GM12873 (cell line): ENCODE measurements around the gene PPM1E.

Source experiments
- CTCF ChIP-seq: IDR thresholded peaks from 2 replicates; pipeline ENCODE4 v1.5.1; 2012; ENCODE audit warnings: low read depth, mild to moderate bottlenecking, moderate library complexity, low read length, control low read depth; ENCODE audit not compliant: insufficient read depth; ENCODE audit errors: missing control alignments

The PPM1E gene

GRCh38 chr17:58976541-58976940, 220.9 kb downstream of the PPM1E start:
- TF ChIP-seq CTCF, result no peak

DNA sequence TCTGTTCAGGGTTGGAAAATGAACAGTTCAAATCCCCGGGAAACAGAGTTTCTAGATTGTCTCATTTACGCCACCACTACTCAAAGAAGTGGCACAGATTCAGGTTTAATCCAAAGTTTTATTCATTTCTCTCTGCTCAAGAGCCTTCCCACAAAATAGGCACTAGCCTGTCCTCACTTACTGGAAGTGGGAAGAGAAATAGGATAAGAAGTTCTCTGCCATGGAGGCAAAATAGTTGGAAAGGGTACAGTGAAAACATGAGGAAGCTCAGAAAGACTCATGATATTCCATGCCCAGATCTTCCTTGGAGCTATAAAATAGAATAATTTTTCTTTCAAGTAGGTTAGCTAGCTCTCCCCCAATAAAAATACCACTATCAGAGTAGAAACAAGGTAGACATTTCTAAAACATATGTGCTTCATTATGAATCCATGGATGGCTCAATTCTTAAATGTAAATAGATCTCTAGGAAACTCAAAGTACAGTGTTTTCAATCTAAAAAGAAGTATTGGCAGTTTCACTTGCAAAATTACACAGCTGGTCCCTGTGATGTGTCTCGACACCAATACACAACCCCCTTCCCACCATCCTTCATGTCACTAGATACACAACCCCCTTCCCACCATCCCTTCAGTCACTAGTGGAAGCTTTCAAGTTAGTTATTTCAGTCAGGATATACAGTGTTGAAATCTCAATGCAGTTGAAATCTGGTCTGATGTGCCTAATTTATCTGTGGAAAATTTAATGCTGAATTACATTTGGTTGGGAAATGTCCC, 225.2 kb downstream of the PPM1E start:
- no peak for TF ChIP-seq CTCF

DNA sequence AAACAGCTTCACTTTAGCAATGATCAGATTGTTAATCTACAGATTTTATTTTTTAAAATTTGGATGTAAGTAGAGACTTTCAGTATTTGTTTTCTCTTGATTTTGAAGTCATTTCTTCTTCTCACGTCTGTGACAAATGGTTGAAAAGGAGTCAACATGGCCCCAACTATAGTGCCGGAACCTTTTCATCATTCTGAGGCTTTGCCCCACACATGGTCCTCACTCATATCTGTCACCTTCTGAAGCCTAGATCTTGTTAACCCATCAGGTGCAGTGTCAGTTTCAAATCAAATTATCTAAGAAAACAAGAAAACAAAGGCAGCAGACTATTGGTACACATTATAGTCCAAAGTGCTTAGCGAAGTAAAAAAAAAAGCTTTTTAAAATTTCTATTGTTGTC, 227.0 kb downstream of the PPM1E start:
- no peak for TF ChIP-seq CTCF

DNA sequence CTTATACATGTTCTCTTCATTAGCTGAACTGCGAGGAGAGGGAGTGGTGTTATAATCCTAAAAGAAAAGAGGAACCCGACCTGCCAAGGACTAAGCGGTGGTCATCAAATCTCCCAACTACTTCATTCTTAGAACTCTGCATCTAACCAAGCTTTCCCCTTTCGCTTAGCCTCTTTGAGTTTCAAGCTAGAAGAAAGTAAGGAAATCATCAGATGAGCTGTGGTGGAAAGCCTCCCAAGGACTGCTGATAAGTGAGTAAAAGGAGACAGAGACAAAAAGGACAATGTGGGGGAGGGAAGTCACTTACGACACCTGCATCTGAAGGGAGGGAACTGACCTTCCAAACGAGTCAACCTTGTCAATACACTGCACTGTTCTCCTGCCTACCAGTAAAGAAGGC, 229.7 kb downstream of the PPM1E start:
- no peak for TF ChIP-seq CTCF

DNA sequence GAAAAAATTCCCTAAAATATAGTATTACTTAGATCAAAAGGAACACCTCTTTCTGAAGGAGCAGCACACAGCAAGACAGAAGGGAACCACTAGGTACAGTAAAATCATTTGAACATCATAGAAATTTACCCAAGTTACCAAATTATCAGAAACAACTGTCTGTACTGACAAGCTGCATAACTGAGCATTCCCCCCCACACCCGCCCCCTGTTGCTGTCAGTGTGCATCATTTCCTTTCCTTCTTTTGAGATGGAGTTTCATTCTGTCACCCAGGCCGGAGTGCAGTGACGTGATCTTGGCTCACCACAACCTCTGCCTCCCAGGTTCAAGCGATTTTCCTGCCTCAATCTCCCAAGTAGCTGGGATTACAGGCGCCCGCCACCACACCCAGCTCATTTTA, 230.3 kb downstream of the PPM1E start:
- TF ChIP-seq CTCF, result no peak

DNA sequence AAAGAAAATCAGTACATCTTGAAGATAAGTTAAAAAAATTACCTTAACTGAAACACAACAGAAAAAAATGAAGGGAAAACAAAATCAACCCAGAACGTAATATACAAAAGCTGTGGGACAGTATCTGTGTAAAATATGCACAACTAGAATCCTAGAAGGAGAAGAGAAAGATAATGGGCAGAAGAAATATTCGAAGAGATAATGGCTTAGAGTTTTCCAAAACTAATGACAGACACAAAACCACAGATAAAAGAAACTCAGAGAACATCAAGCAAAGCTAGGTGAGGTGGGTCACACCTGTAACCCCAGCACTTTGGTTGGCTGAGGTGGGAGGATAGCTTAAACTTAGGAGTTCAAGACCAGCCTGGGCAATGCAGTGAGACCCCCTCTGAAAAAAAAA, 234.0 kb downstream of the PPM1E start:
- TF ChIP-seq CTCF, result no peak

GRCh38 chr17:58991718-58992331, 236.2 kb downstream of the PPM1E start:
- TF ChIP-seq CTCF, result no peak
